Measurements from ENCODE around the gene FAM193B. TPM values are rescaled to one million over a fixed set of nuclear protein-coding genes. Genes with fewer than 3 reads are reported as not detected.

FAM193B gene
- total and polyA plus RNA-seq, 9 of the 15 experiments (the other 6 are each of a cell fraction or from before 2014, with no cell fraction given) = 4.4 to 76.4 (median 37.3) TPM

GRCh38 chr5:177490311-177490991 is 63.9 kb downstream of the FAM193B start (continued):
- TF ChIP-seq HOXB6 (CRISPR knock-in tag; IDR thresholded peaks at IDR 0.05; ENCODE audit: borderline replicate concordance) = no peak
- no peak for TF ChIP-seq ARID3A (IDR thresholded peaks at IDR 0.05; ENCODE audit: borderline replicate concordance, low read depth, low read length)

GRCh38 chr5:177489119-177489716 is 65.1 kb downstream of the FAM193B start:
- intact Hi-C loops (cut with micrococcal nuclease) = no loop called here
- no peak overlapping the region for H3K4me3 ChIP-seq
- peaks cover 18 to 65% of the 10 kb centered on the region in 2 experiments for H3K4me1 ChIP-seq (replicated peaks in 1 of 2; ENCODE audit: control insufficient read depth in 2 of 2, insufficient read depth in 2 of 2, low read length in 2 of 2)
- no peaks in the 10 kb centered on the region for H3K27me3 ChIP-seq (ENCODE audit: control insufficient read depth in 2 of 2, insufficient read depth in 2 of 2, low read length in 2 of 2)
- BruUV-seq (replicated peaks) = no TSS peak
- ATAC-seq = no peak
- H4K20me1 ChIP-seq (replicated peaks; ENCODE audit: control insufficient read depth, insufficient read depth, low read length) = peaks cover 3% of the 10 kb centered on the region; the same call in 1 of the 2 replicates
- DNase-seq (ENCODE audit: extremely low read depth in 1 of 4, low spot score in 3 of 4) = no peak
- no peak overlapping the region for H2AFZ ChIP-seq (ENCODE audit: low read depth, low read length)
- no peak overlapping the region for H3K27ac ChIP-seq (ENCODE audit: extremely low read depth, low read depth, low read length)
- peaks cover 15% of the 10 kb centered on the region; the same call in 2 of the 3 replicates for H3K79me2 ChIP-seq (ENCODE audit: control insufficient read depth, insufficient read depth, low read length)
- POLR2A ChIA-PET = interaction anchor here (0.6 to 3.4 kb wide), 6 partner anchors 9 to 62 kb away, joined by 3 to 30 read pairs (median 4); partner anchors contain the start of gene DBN1
- CTCF ChIA-PET (ENCODE audit: low intra/inter-chr PET ratio) = no interaction called here
- H3K36me3 ChIP-seq (ENCODE audit: control insufficient read depth, insufficient read depth, low read length) = peaks cover 86% of the 10 kb centered on the region; the same call in 2 of the 3 replicates
- in situ Hi-C loops (cut with MboI) = no loop called here
- 97% methylated on average over 23 of the region's 26 CpGs for WGBS (ENCODE audit: insufficient coverage, low coverage, missing lambda C conversion rate)
- H3K9me3 ChIP-seq (replicated peaks; ENCODE audit: control insufficient read depth, insufficient read depth, low read depth, low read length) = no peaks in the 10 kb centered on the region
- peak overlapping the region in 1 of 2 experiments; percentile 48; a peak in 1 of 4 replicates for H3K9ac ChIP-seq (ENCODE audit: insufficient read depth in 1 of 2, low read depth in 2 of 2, low read length in 2 of 2)
- H3K9me1 ChIP-seq (ENCODE audit: control insufficient read depth, insufficient read depth, low read length) = no peaks in the 10 kb centered on the region
- H3K4me2 ChIP-seq (ENCODE audit: insufficient read depth, low read length) = no peak overlapping the region
- FAIRE-seq = no peak
- TF ChIP-seq IFI16 (CRISPR knock-in tag; IDR thresholded peaks at IDR 0.05) (no peak), ZNF134 (CRISPR knock-in tag; conservative IDR thresholded peaks at IDR 0.05) (no peak), SMC3 (conservative IDR thresholded peaks at IDR 0.05; ENCODE audit: insufficient read depth, low read depth, low read length) (no peak), RBM22 (IDR thresholded peaks at IDR 0.05; ENCODE audit: low read depth, low read length, poor library complexity, severe bottlenecking) (peak; percentile 18), FOXK2 (conservative IDR thresholded peaks at IDR 0.05 in 1 of 2, IDR thresholded peaks at IDR 0.05 in 1 of 2; ENCODE audit: low read depth in 2 of 2) (no peak), ZNF23 (CRISPR knock-in tag; IDR thresholded peaks at IDR 0.05) (no peak), EHMT2 (IDR thresholded peaks at IDR 0.05) (no peak), ZKSCAN1 (IDR thresholded peaks at IDR 0.05; ENCODE audit: low read depth, low read length) (no peak), ZNF224 (CRISPR knock-in tag; IDR thresholded peaks at IDR 0.05) (no peak), RBFOX2 (IDR thresholded peaks at IDR 0.05; ENCODE audit: low read depth, low read length) (peak; percentile 59; the same call in 1 of the 2 replicates), POLR2G (IDR thresholded peaks at IDR 0.05; ENCODE audit: low read depth, low read length) (peak; percentile 51), MECOM (CRISPR knock-in tag; IDR thresholded peaks at IDR 0.05) (no peak), PHB (CRISPR knock-in tag; IDR thresholded peaks at IDR 0.05) (no peak), GTF2E2 (tag; IDR thresholded peaks at IDR 0.05) (no peak), CTCF (IDR thresholded peaks at IDR 0.05 in 2 of 3, conservative IDR thresholded peaks at IDR 0.05 in 1 of 3; ENCODE audit: insufficient read depth in 2 of 3, low read depth in 1 of 3, low read length in 3 of 3) (0 out of 6 replicates have a peak, but pooled peaks of 1 of the 3 experiments have one; percentile 13)

All from K562 (cell line).